DOHH2 (cell line): ENCODE data around the gene ADGRL3.

Experiments used
- H3F3A ChIP-seq: fragments of 200-600 bp; sonication (generic), shearing (Covaris generic); 2 replicates; pipeline ENCODE4 v1.6.0; 2016; ENCODE audit warnings: antibody characterized with exemption, mild to moderate bottlenecking; ENCODE audit not compliant: control insufficient read depth, insufficient read depth
- H3K27ac ChIP-seq: fragments of 200-600 bp; sonication (generic); 2 replicates; pipeline ENCODE4 v1.5.1; 2014; ENCODE audit warnings: low read depth, mild to moderate bottlenecking, low read length, moderate library complexity
- H3K27me3 ChIP-seq: fragments of 200-600 bp; sonication (generic); 2 replicates; pipeline ENCODE4 v1.6.1; 2014; ENCODE audit warnings: mild to moderate bottlenecking, low read length, mixed read lengths; ENCODE audit not compliant: control insufficient read depth
- H3K36me3 ChIP-seq: fragments of 200-600 bp; sonication (generic); 2 replicates; pipeline ENCODE4 v1.6.1; 2014; ENCODE audit warnings: mild to moderate bottlenecking, low read length, moderate library complexity, mixed read lengths; ENCODE audit not compliant: control insufficient read depth
- H3K4me1 ChIP-seq: fragments of 200-600 bp; sonication (generic); 2 replicates; pipeline ENCODE4 v1.6.1; 2014; ENCODE audit warnings: mild to moderate bottlenecking, low read length, mixed read lengths; ENCODE audit not compliant: control insufficient read depth
- H3K4me2 ChIP-seq: fragments of 200-600 bp; sonication (generic); 2 replicates; pipeline ENCODE4 v1.6.0; 2014; ENCODE audit warnings: mild to moderate bottlenecking, low read length, moderate library complexity
- H3K4me3 ChIP-seq: fragments of 200-600 bp; sonication (generic); 2 replicates; pipeline ENCODE4 v1.5.1; 2014; ENCODE audit warnings: mild to moderate bottlenecking, low read length, mixed read lengths
- H3K79me2 ChIP-seq: fragments of 200-600 bp; sonication (generic); 2 replicates; pipeline ENCODE4 v1.6.1; 2014; ENCODE audit warnings: mild to moderate bottlenecking, low read length, mixed read lengths; ENCODE audit not compliant: control insufficient read depth
- H3K9me2 ChIP-seq: fragments of 200-600 bp; sonication (generic); replicated peaks from 2 replicates; pipeline ENCODE4 v1.6.1; 2014; ENCODE audit warnings: mild to moderate bottlenecking, low read length, mixed read lengths; ENCODE audit not compliant: control insufficient read depth
- H3K9me3 ChIP-seq: fragments of 200-600 bp; sonication (generic); 2 replicates; pipeline ENCODE4 v1.6.1; 2014; ENCODE audit warnings: antibody characterized with exemption, low read length, mixed read lengths; ENCODE audit not compliant: control insufficient read depth, insufficient read depth
- H4K20me1 ChIP-seq: fragments of 200-600 bp; sonication (generic); 2 replicates; pipeline ENCODE4 v1.6.0; 2014; ENCODE audit warnings: low read depth, mild to moderate bottlenecking, antibody characterized with exemption, low read length, moderate library complexity; ENCODE audit not compliant: control insufficient read depth, insufficient read depth
- EZH2phosphoT487 ChIP-seq: fragments of 200-600 bp; sonication (generic); IDR thresholded peaks from 2 replicates; pipeline ENCODE4 v1.6.1; 2017; ENCODE audit warnings: borderline replicate concordance, mild to moderate bottlenecking, antibody characterized with exemption, low read length, moderate library complexity, mixed read lengths
- TF ChIP-seq, protein P1 (sequence below): fragments of 200-600 bp; sonication (generic); IDR thresholded peaks from one replicate; pipeline ENCODE4 v1.5.1; 2014; ENCODE audit warnings: antibody characterized with exemption, mild to moderate bottlenecking, low read depth, low read length; ENCODE audit not compliant: poor library complexity, severe bottlenecking

The ADGRL3 gene

DNA sequence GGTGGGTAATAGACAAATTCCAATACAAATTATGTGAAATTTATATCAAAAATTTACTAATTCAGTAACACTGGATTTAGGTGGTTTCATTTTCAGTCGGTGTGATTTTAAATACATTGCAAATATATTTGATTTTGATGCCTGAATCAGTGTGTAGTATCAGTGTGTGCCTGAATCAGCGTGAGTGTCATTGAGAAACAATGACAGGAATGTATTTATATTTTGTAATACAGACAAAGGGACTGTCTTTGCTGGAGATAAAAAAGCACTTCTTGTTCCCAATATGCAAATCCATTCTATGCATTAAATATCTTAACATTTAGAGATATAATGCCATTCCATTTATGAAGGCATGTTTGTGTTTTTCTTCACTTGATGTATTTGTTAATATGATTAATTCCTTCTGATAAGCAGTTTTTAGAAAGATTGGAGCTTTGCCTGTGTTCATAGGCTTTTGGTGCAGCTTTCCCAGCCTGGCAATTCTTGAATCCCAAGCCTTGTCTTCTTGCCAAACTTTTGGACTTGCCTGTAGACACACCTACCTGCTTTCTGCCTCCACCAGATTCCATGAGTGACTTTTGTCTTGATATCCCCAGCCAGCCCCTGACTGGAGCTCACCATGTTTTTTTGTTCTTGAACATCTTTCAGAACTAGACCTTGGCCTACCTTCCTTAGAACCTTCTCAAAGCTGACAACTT is 243.8 kb downstream of the ADGRL3 start:
- H3K79me2 ChIP-seq = no peaks in the 10 kb centered on the region
- H3K36me3 ChIP-seq = no peaks in the 10 kb centered on the region
- H3K9me2 ChIP-seq = no peaks in the 10 kb centered on the region
- H3K4me3 ChIP-seq = no peak overlapping the region
- H4K20me1 ChIP-seq = no peaks in the 10 kb centered on the region
- no peaks in the 10 kb centered on the region for H3F3A ChIP-seq
- no peak for TF ChIP-seq EZH2phosphoT487
- TF ChIP-seq, protein P1, sequence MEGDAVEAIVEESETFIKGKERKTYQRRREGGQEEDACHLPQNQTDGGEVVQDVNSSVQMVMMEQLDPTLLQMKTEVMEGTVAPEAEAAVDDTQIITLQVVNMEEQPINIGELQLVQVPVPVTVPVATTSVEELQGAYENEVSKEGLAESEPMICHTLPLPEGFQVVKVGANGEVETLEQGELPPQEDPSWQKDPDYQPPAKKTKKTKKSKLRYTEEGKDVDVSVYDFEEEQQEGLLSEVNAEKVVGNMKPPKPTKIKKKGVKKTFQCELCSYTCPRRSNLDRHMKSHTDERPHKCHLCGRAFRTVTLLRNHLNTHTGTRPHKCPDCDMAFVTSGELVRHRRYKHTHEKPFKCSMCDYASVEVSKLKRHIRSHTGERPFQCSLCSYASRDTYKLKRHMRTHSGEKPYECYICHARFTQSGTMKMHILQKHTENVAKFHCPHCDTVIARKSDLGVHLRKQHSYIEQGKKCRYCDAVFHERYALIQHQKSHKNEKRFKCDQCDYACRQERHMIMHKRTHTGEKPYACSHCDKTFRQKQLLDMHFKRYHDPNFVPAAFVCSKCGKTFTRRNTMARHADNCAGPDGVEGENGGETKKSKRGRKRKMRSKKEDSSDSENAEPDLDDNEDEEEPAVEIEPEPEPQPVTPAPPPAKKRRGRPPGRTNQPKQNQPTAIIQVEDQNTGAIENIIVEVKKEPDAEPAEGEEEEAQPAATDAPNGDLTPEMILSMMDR = no peak
- H3K9me3 ChIP-seq = no peaks in the 10 kb centered on the region
- H3K27ac ChIP-seq = no peak overlapping the region
- H3K4me1 ChIP-seq = no peaks in the 10 kb centered on the region
- H3K27me3 ChIP-seq = no peaks in the 10 kb centered on the region
- H3K4me2 ChIP-seq = no peak overlapping the region

DNA sequence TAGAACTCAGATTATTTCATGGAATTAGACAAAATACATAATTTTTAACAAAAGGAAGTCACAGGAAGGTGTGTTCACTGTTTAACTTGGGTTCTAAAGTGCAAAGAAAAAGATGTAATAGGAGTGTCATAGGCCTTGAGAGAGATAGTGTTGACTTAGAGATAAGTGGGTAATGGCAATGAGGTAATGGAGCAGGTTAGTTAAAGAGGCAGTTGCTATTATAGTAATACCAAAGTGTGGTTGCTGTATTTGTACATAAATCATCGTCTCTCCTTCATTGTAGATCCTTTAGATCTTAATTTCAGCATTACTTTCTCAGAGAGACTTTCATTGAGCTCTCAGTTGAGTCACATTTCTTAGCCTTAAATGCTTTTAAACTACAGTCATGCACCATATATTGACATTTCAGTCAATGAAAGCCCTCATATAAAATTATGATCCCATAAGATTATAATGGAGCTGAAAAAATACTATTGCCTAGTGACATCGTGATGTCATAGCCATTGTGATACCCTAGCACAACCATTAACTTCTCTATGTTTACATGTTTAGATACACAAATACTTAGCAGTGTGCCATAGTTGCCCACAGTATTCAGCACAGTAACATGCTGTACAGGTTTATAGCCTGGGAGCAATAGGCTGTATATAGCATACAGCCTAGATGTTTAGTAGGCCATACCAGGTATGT is 245.4 kb downstream of the ADGRL3 start:
- H3K27me3 ChIP-seq = no peaks in the 10 kb centered on the region
- H3K9me3 ChIP-seq = no peaks in the 10 kb centered on the region
- H3F3A ChIP-seq = no peaks in the 10 kb centered on the region
- no peaks in the 10 kb centered on the region for H3K4me1 ChIP-seq
- H4K20me1 ChIP-seq = no peaks in the 10 kb centered on the region
- H3K79me2 ChIP-seq = no peaks in the 10 kb centered on the region
- H3K4me2 ChIP-seq = no peak overlapping the region
- no peaks in the 10 kb centered on the region for H3K36me3 ChIP-seq
- H3K27ac ChIP-seq = no peak overlapping the region
- no peaks in the 10 kb centered on the region for H3K9me2 ChIP-seq
- no peak overlapping the region for H3K4me3 ChIP-seq
- no peak for TF ChIP-seq EZH2phosphoT487
- TF ChIP-seq, protein P1 = no peak

DNA sequence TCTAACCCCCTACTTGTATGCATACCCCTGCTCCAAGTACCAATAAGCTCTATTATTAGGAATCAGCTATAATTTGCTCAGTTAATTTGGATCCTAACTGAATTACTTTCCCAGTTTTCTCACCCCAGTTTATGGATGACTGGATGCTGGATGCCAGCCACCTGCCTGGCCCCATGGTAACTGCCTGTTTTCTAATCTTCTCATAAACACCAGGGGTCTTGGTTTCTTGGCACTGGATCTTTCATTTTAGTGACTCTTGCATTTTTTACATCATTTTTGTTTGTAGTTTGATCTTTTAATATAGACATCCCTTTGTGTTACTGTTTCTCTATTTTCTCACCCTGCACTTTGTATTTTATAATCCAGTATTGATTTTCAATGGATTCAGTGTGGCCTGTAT is 246.8 kb downstream of the ADGRL3 start:
- H3K4me3 ChIP-seq = no peak overlapping the region
- no peaks in the 10 kb centered on the region for H3K9me2 ChIP-seq
- no peaks in the 10 kb centered on the region for H3K36me3 ChIP-seq
- H3K4me2 ChIP-seq = no peak overlapping the region
- no peaks in the 10 kb centered on the region for H3K9me3 ChIP-seq
- H3K27me3 ChIP-seq = no peaks in the 10 kb centered on the region
- no peaks in the 10 kb centered on the region for H4K20me1 ChIP-seq
- H3K27ac ChIP-seq = no peak overlapping the region
- no peaks in the 10 kb centered on the region for H3K4me1 ChIP-seq
- TF ChIP-seq, protein P1 = no peak
- TF ChIP-seq EZH2phosphoT487 = no peak
- H3K79me2 ChIP-seq = no peaks in the 10 kb centered on the region
- H3F3A ChIP-seq = no peaks in the 10 kb centered on the region
